Measurements from ENCODE around the gene USP19. TPM values are rescaled to one million over a fixed set of nuclear protein-coding genes. Genes with fewer than 3 reads are reported as not detected.

Gene USP19
- total and polyA plus RNA-seq, 2 of the 8 experiments (the other 6 are each of a cell fraction or from before 2014, with no cell fraction given): 46.4 to 65.8 TPM

- FAIRE-seq: no peak
- no peak overlapping the region for H3K9ac ChIP-seq (replicated peaks in 1 of 4; ENCODE audit: extremely low read depth in 1 of 4, low read depth in 3 of 4, low read length in 3 of 4)
- CTCF ChIA-PET (ENCODE audit: partially characterized antibody): interaction anchor here (1.1 kb wide), 1 partner anchor 21 kb away, joined by 4 read pairs; no protein-coding TSS in a partner anchor
Observed at GRCh38 chr3:49098429-49098828, 22.2 kb downstream of the USP19 start.

More at GRCh38 chr3:49098429-49098828, 22.2 kb downstream of the USP19 start:
- no peak overlapping the region for H3K14ac ChIP-seq (ENCODE audit: insufficient read length)
- H3K36me3 ChIP-seq (ENCODE audit: control insufficient read depth in 2 of 4, insufficient read depth in 4 of 4, low read length in 3 of 4): peaks cover 36 to 65% (median 53%) of the 10 kb centered on the region in 4 experiments
- no peak overlapping the region for H3K56ac ChIP-seq (replicated peaks; ENCODE audit: insufficient read length, low read depth, low read length)
- no peak overlapping the region for H4K91ac ChIP-seq (replicated peaks; ENCODE audit: insufficient read length, low read length)
- H2AK5ac ChIP-seq (ENCODE audit: low read depth, low read length): no peak overlapping the region
- POLR2A ChIA-PET (ENCODE audit: partially characterized antibody): interaction anchor here (1.3 to 27.9 kb wide), 3 partner anchors 15 to 80 kb away, joined by 4 to 508 read pairs (median 141); partner anchors contain the start of genes DALRD3, NDUFAF3, QARS1 and USP19
- H4K20me1 ChIP-seq (replicated peaks in 1 of 2; ENCODE audit: control insufficient read depth in 1 of 2, insufficient read depth in 2 of 2, low read length in 2 of 2): peaks cover 4 to 9% of the 10 kb centered on the region in 2 experiments
- no peak overlapping the region for H4K8ac ChIP-seq (ENCODE audit: extremely low read depth, insufficient read depth, low read length)
- no peak overlapping the region for H3K27ac ChIP-seq (ENCODE audit: low read depth, low read length)
- TF ChIP-seq GABPA (IDR thresholded peaks at IDR 0.05; ENCODE audit: borderline replicate concordance, insufficient read depth, low read length) (no peak), SIX5 (IDR thresholded peaks at IDR 0.05; ENCODE audit: low read depth, low read length) (no peak)
- H3K4me3 ChIP-seq (ENCODE audit: extremely low read depth in 1 of 4, insufficient read depth in 2 of 4, low read depth in 3 of 4, low read length in 4 of 4): no peak overlapping the region
- H2BK20ac ChIP-seq (ENCODE audit: low read length): no peak overlapping the region
- DNase-seq (ENCODE audit: low read depth in 1 of 2, low spot score in 2 of 2): no peak
- no peak overlapping the region for H3K18ac ChIP-seq (ENCODE audit: extremely low read depth, low read length)
- no peak overlapping the region for H3K4me2 ChIP-seq (ENCODE audit: insufficient read depth in 1 of 2, low read depth in 2 of 2, low read length in 2 of 2)
- no peaks in the 10 kb centered on the region; the same call in 1 of the 2 replicates for H3K79me1 ChIP-seq (ENCODE audit: low read depth, low read length)
- H4K5ac ChIP-seq (ENCODE audit: insufficient read length, low read depth, low read length): no peak overlapping the region
- WGBS, 2 experiments (ENCODE audit: extremely low coverage in 1 of 2, insufficient coverage in 1 of 2, insufficient read length in 1 of 2, insufficient replicate concordance in 2 of 2, low coverage in 1 of 2, low lambda C conversion rate in 2 of 2, missing lambda C conversion rate in 1 of 2): 92% methylated on average over 5 of the region's 5 CpGs; no CpG with 5 or more reads in 1 of the 2 experiments
- H2BK120ac ChIP-seq (replicated peaks; ENCODE audit: low read depth, low read length): no peak overlapping the region
- H3K27me3 ChIP-seq (replicated peaks in 1 of 4; ENCODE audit: control insufficient read depth in 3 of 4, extremely low read depth in 1 of 4, insufficient read depth in 3 of 4, low read length in 3 of 4): no peaks in the 10 kb centered on the region
- H2BK15ac ChIP-seq (ENCODE audit: low read length): no peak overlapping the region
- H2BK5ac ChIP-seq (ENCODE audit: low read depth, low read length): no peak overlapping the region
- H3K4ac ChIP-seq (replicated peaks; ENCODE audit: insufficient read length, low read depth, low read length): no peak overlapping the region
- peaks cover 5% of the 10 kb centered on the region; the same call in 1 of the 2 replicates for H3K23me2 ChIP-seq (ENCODE audit: low read depth, low read length)
- no peaks in the 10 kb centered on the region for H3K9me3 ChIP-seq (ENCODE audit: insufficient read depth in 2 of 2, low read depth in 1 of 2, low read length in 1 of 2)
- H3K23ac ChIP-seq (ENCODE audit: insufficient read length): no peak overlapping the region
- no peak overlapping the region for H2AFZ ChIP-seq (ENCODE audit: low read length)
- H3K4me1 ChIP-seq (replicated peaks in 1 of 4; ENCODE audit: control insufficient read depth in 3 of 4, insufficient read depth in 4 of 4, low read length in 3 of 4): peaks cover 0 to under 1% (median under 1%) of the 10 kb centered on the region in 4 experiments; a peak in 4 of 7 replicates
- H2BK12ac ChIP-seq (ENCODE audit: low read depth, low read length): no peak overlapping the region
- H3K79me2 ChIP-seq (ENCODE audit: control insufficient read depth in 1 of 2, insufficient read depth in 2 of 2, low read length in 2 of 2): peaks cover 0 to 5% of the 10 kb centered on the region in 2 experiments; a peak in 2 of 4 replicates
